Subcutaneous abdominal adipose tissue (tissue), 5 donors: Measurements from ENCODE around the gene PGM1.
"Not testable (repeated sequence)": the region's sequence is repeated elsewhere in the genome, so short reads cannot be mapped to it uniquely, and the experiment has no call there.

Source experiments
- H3K27ac ChIP-seq: one replicate; pipeline ENCODE4 v1.7.0; 2013; ENCODE audit warnings: low read depth, mild to moderate bottlenecking, inconsistent platforms, low read length, moderate library complexity
- H3K27me3 ChIP-seq, 5 donors: one replicate each; pipeline ENCODE4 v1.7.0; 2013; ENCODE audit warnings: low read length in 5 of 5, inconsistent platforms in 1 of 5; ENCODE audit not compliant: control insufficient read depth in 5 of 5, insufficient read depth in 4 of 5
- H3K36me3 ChIP-seq, 5 donors: one replicate each; pipeline ENCODE4 v1.7.0; 2013; ENCODE audit warnings: low read length in 5 of 5; ENCODE audit not compliant: control insufficient read depth in 5 of 5, insufficient read depth in 5 of 5
- H3K4me1 ChIP-seq, 5 donors: one replicate each; pipeline ENCODE4 v1.7.0; 2013; ENCODE audit warnings: low read length in 5 of 5, mild to moderate bottlenecking in 3 of 5, moderate library complexity in 1 of 5; ENCODE audit not compliant: control insufficient read depth in 5 of 5, insufficient read depth in 5 of 5
- H3K4me3 ChIP-seq, 5 donors: one replicate each; pipeline ENCODE4 v1.7.0; 2013; ENCODE audit warnings: low read length in 5 of 5, low read depth in 1 of 5
- H3K9ac ChIP-seq, 5 donors: one replicate each; pipeline ENCODE4 v1.7.0; 2013; ENCODE audit warnings: low read length in 5 of 5, mild to moderate bottlenecking in 4 of 5, moderate library complexity in 3 of 5
- H3K9me3 ChIP-seq, 5 donors: one replicate each; pipeline ENCODE4 v1.7.0; 2013; ENCODE audit warnings: low read length in 5 of 5; ENCODE audit not compliant: control insufficient read depth in 5 of 5
- donor health status: healthy.
- donor health status: healthy.
- donor health status: healthy.
- donor health status: healthy.
- donor health status: healthy.

PGM1 gene

GRCh38 chr1:63569640-63570316 lies 23.4 kb upstream of the PGM1 start:
- Histone ChIP-seq H3K27ac (no peak overlapping the region), H3K4me3 (no peak overlapping the region), H3K27me3 (no peaks in the 10 kb centered on the region), H3K9ac (no peak overlapping the region), H3K4me1 (no peaks in the 10 kb centered on the region), H3K9me3 (no peaks in the 10 kb centered on the region), H3K36me3 (peaks cover 0 to 4% (median 0%) of the 10 kb centered on the region in 5 donors)

DNA sequence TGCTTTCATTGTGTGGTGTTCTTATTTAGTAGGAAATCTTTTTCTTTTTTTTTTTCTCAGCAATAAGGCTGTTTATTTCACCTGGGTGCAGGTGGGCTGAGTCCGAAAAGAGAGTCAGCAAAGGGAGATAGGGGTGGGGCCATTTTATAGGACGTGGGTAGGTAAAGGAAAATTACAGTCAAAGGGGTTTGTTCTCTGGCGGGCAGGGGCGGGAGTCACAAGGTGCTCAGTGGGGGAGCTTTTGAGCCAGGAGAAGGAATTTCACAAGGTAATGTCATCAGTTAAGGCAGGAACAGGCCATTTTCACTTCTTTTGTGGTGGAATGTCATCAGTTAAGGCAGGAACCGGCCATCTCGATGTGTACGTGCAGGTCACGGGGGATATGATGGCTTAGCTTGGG lies 20.5 kb upstream of the PGM1 start:
- H3K9me3 ChIP-seq, H3K27me3 ChIP-seq, H3K27ac ChIP-seq, H3K4me3 ChIP-seq, H3K36me3 ChIP-seq, H3K4me1 ChIP-seq, H3K9ac ChIP-seq: not testable (repeated sequence)

DNA sequence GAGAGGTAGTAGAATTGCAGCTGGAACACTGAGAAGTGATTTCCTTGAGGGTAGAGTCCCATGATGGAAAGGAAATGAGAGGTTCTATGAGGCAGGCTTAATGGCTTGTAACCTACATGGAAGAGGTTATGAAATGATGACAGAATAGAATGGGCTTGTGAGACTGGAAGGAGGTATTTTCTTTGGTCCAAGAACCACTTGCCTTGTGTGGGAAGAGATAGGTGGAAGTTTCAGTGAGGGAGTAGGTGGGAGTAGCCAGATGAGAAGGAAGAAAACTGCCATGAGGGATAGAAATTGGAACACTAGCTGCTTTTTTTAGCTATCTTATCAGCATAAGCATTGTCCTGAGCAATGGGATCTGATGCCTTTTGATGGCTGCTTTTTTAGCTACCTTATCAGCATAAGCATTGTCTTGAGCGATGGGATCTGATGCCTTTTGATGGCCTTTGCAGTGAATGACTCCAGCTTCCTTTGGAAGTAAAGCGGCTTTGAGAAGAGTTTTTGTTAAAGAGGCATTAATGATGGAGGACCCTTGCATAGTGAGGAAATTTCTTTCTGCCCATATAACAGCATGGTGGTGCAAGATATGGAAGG lies 18.9 kb upstream of the PGM1 start:
- not testable (repeated sequence) for H3K4me3 ChIP-seq, H3K4me1 ChIP-seq, H3K27ac ChIP-seq, H3K36me3 ChIP-seq, H3K9ac ChIP-seq, H3K27me3 ChIP-seq, H3K9me3 ChIP-seq

GRCh38 chr1:63575340-63575826 lies 17.8 kb upstream of the PGM1 start:
- H3K36me3 ChIP-seq = no peaks in the 10 kb centered on the region
- H3K27ac ChIP-seq = no peak overlapping the region
- H3K9ac ChIP-seq = no peak overlapping the region
- H3K4me3 ChIP-seq = no peak overlapping the region
- H3K27me3 ChIP-seq = no peaks in the 10 kb centered on the region
- H3K9me3 ChIP-seq = peaks cover 0 to 2% (median 0%) of the 10 kb centered on the region in 5 donors
- peaks cover 0 to 3% (median 0%) of the 10 kb centered on the region in 5 donors for H3K4me1 ChIP-seq

GRCh38 chr1:63586326-63586725 lies 6.9 kb upstream of the PGM1 start:
- H3K4me1 ChIP-seq = peaks cover 0 to 15% (median 6%) of the 10 kb centered on the region in 5 donors
- not testable (repeated sequence) for H3K9ac ChIP-seq, H3K4me3 ChIP-seq, H3K27me3 ChIP-seq, H3K27ac ChIP-seq, H3K36me3 ChIP-seq, H3K9me3 ChIP-seq

DNA sequence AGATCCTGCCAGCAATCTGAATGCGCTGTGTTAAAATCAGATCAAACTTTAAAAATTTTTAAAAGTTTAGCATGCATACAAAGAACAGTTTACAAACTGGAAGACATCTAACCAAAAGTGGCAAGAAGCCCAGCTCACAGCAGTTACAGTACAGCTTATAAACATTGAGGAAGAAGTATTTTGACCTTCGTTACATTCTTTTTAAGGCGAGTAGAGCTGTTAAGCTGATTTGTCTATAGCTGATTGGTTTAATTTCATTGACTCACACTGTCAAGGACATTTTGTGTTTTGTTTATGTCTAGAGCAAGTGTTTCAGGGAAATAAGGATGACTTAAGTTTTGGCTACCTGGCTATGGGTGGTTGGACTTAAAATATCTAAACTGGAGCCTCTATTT lies 3.0 kb upstream of the PGM1 start:
- peak overlapping the region; percentile 93 for H3K27ac ChIP-seq
- H3K36me3 ChIP-seq = no peaks in the 10 kb centered on the region
- H3K4me1 ChIP-seq = peaks cover 0 to 33% (median 25%) of the 10 kb centered on the region in 5 donors
- peaks cover 0 to 3% (median 0%) of the 10 kb centered on the region in 5 donors for H3K9me3 ChIP-seq
- no peaks in the 10 kb centered on the region for H3K27me3 ChIP-seq
- no peak overlapping the region for H3K4me3 ChIP-seq
- peak overlapping the region in 1 of 5 donors; percentile 27 for H3K9ac ChIP-seq

DNA sequence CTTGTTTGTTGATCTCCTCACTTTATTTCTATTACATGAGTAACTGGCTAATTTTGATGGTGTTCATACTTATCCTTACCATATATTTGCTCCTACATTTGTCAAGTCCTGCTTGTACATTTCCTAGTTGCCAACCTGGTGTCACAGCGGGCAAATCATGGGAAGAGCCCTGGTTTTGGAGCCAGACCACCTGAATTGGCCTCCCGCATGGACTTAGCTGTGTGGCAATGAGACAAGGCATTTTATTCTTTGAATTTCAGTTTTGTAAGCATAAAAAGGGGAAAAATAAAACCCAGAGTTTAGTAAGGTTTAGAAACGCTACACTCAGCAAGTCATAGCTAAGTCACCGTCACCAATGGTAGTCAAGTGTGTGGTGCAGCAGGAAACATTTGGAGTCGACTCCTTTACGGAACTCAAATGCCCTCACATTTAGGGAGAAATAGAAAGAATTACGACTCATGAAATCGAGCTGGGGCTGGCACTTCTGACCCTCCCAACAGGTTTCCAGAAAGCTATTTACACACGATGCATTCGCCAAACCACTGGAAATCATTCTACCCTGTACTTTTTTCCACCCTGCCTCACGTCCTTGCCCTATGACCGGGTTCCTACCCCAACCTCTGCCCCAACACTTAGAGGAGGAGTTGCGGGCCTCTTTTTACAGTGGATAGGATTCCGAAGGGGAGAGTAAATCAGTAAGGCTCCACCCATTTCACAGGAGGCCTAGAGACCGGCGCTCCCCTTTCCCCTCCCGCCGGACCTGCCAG lies 492 bp upstream of the PGM1 start:
- H3K36me3 ChIP-seq = no peaks in the 10 kb centered on the region
- H3K9me3 ChIP-seq = no peaks in the 10 kb centered on the region
- H3K4me3 ChIP-seq = peak overlapping the region; percentile 68 to 94 (median 88)
- H3K27ac ChIP-seq = peak overlapping the region; percentile 93
- peak overlapping the region; percentile 87 to 94 (median 90) for H3K9ac ChIP-seq
- H3K27me3 ChIP-seq = no peaks in the 10 kb centered on the region
- H3K4me1 ChIP-seq = peaks cover 0 to 41% (median 32%) of the 10 kb centered on the region in 5 donors

DNA sequence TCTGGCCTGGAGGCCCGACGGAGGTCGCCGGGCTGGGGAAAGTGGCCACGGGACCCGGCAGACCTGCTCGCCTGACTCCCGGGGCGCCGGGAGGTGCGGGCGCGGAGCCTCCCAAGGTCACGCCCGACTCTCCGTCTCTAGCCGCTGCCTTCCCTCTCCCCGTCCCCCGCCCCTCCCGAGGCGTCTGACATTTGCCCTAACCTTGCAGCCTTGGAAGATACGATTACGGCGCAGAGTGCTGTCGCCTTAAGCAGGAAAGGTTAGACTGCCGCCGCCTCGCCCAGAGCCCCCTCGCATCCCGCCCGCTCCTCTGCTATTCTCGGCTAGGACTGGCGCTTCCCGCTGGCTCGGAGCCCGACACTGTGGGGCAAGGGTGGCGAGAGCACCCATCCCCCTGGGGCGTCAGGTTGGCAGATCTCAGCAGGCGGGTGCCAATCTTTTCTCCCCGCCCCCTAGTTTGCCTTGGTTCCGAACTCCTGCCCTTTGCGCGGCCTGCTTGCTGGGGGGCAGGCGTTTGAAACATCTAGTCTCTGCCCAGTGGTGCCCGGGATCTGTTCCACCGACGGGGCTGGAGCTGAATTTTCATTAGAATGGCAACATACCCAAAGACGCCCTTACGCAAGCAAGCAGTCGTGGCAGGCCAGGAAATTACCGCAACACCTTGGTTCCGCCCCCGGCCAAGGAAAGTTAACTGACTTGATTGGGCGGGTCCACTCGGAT lies 835 bp downstream of the PGM1 start:
- Histone ChIP-seq H3K27ac (peak overlapping the region; percentile 93), H3K36me3 (no peaks in the 10 kb centered on the region), H3K4me3 (peak overlapping the region; percentile 58 to 94 (median 88)), H3K9me3 (no peaks in the 10 kb centered on the region), H3K9ac (peak overlapping the region in 4 of 5 donors; percentile 87 to 94 (median 90)), H3K27me3 (no peaks in the 10 kb centered on the region), H3K4me1 (peaks cover 0 to 41% (median 33%) of the 10 kb centered on the region in 5 donors)

DNA sequence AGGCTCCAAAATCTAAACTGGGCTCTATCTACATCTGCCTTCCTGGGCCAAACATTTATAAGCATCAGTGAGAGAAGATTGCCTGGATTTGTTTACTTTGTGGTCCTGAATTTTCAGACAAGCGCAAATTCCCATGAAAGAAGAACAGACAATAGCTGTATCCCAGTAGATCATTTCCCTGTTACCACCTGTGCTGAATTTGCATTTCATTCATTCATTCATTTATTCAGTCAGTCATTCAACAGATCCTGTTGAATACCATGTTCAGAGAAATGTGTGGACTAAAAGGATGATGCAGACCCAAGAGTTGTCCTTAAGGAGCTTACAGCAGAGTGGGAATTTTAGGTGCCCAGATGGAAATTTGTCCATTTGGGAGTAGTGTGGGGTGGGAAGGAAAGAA lies 2.2 kb downstream of the PGM1 start:
- H3K9me3 ChIP-seq = no peaks in the 10 kb centered on the region
- no peaks in the 10 kb centered on the region for H3K36me3 ChIP-seq
- H3K27ac ChIP-seq = peak overlapping the region; percentile 4
- H3K4me3 ChIP-seq = no peak overlapping the region
- H3K4me1 ChIP-seq = peaks cover 0 to 38% (median 23%) of the 10 kb centered on the region in 5 donors
- H3K27me3 ChIP-seq = no peaks in the 10 kb centered on the region
- H3K9ac ChIP-seq = no peak overlapping the region
